ENCODE data around the gene GHRH.

DNA sequence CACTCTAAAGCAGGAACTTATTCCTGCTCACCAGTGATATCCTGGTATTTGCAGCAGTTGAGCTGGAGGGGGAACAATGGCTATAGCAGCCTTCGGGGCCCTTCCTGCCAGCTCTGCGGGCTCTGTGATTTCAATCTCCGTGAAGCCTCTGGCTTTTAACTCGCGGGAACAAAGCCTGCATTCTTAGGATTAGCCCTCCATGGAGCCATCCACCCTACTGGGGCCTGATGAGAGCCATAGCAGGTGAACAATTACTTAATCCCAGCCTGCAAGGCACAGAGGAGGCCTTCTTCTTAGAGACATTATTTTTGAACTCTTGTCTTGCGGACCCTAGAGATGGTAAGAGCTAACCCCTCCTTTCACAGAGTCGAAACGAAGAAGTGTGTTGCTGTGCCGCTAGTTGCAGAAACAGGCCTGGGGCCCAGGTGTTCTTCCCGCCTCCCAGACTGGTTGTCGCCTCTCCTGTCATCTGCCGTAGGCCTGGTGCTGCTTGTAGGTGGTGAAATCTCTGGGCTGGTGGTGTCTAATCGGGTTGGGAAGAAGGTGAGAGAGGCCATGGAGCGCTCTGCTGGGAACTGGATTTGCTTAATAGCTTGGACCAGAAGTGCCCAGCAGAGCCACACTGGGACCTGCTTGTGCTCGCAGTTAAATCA is 9.7 kb downstream of the GHRH start:
- TF ChIP-seq, protein P1, sequence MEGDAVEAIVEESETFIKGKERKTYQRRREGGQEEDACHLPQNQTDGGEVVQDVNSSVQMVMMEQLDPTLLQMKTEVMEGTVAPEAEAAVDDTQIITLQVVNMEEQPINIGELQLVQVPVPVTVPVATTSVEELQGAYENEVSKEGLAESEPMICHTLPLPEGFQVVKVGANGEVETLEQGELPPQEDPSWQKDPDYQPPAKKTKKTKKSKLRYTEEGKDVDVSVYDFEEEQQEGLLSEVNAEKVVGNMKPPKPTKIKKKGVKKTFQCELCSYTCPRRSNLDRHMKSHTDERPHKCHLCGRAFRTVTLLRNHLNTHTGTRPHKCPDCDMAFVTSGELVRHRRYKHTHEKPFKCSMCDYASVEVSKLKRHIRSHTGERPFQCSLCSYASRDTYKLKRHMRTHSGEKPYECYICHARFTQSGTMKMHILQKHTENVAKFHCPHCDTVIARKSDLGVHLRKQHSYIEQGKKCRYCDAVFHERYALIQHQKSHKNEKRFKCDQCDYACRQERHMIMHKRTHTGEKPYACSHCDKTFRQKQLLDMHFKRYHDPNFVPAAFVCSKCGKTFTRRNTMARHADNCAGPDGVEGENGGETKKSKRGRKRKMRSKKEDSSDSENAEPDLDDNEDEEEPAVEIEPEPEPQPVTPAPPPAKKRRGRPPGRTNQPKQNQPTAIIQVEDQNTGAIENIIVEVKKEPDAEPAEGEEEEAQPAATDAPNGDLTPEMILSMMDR (IDR thresholded peaks at IDR 0.05): no peak
- TF ChIP-seq, protein P2, sequence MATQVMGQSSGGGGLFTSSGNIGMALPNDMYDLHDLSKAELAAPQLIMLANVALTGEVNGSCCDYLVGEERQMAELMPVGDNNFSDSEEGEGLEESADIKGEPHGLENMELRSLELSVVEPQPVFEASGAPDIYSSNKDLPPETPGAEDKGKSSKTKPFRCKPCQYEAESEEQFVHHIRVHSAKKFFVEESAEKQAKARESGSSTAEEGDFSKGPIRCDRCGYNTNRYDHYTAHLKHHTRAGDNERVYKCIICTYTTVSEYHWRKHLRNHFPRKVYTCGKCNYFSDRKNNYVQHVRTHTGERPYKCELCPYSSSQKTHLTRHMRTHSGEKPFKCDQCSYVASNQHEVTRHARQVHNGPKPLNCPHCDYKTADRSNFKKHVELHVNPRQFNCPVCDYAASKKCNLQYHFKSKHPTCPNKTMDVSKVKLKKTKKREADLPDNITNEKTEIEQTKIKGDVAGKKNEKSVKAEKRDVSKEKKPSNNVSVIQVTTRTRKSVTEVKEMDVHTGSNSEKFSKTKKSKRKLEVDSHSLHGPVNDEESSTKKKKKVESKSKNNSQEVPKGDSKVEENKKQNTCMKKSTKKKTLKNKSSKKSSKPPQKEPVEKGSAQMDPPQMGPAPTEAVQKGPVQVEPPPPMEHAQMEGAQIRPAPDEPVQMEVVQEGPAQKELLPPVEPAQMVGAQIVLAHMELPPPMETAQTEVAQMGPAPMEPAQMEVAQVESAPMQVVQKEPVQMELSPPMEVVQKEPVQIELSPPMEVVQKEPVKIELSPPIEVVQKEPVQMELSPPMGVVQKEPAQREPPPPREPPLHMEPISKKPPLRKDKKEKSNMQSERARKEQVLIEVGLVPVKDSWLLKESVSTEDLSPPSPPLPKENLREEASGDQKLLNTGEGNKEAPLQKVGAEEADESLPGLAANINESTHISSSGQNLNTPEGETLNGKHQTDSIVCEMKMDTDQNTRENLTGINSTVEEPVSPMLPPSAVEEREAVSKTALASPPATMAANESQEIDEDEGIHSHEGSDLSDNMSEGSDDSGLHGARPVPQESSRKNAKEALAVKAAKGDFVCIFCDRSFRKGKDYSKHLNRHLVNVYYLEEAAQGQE (IDR thresholded peaks at IDR 0.05; ENCODE audit: insufficient read depth in 1 of 2, low read depth in 2 of 2, low read length in 1 of 2): no peak
